ENCODE results near the gene P2RX4. TPM values are rescaled to one million over a fixed set of nuclear protein-coding genes. Genes with fewer than 3 reads are reported as not detected.

The P2RX4 gene
- total RNA-seq, 1 experiment from 2014 or later: 7.6 TPM

DNA sequence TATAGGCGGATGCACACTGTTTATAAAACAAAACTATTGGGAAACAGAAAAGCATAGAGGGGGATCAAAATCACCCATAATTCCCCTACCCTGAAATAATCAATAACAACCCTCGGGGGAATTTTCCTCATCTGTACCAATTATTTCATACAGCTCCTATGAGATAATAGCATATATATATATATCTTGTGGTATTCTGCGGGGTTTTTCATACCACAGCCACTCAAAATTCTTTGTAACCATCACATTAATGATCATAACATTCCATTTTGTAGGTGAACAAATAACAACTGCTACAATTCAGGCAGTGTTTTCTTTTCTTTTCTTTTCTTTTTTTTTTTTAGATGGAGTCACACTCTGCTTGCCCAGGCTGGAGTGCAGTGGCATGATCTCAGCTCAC lies 42.0 kb upstream of the P2RX4 start:
- Histone ChIP-seq H3K27ac (ENCODE audit: low read depth, low read length, poor library complexity, severe bottlenecking) (no peak overlapping the region), H3K4me3 (ENCODE audit: low read depth, low read length, poor library complexity, severe bottlenecking) (no peak overlapping the region), H3K36me3 (ENCODE audit: insufficient read depth, low read length, poor library complexity, severe bottlenecking) (no peaks in the 10 kb centered on the region), H3K4me1 (ENCODE audit: insufficient read depth, low read length, poor library complexity, severe bottlenecking) (no peaks in the 10 kb centered on the region), H3K9me3 (ENCODE audit: low read depth, low read length, poor library complexity, severe bottlenecking) (no peaks in the 10 kb centered on the region), H3K27me3 (replicated peaks; ENCODE audit: insufficient read depth, low read depth, low read length, poor library complexity) (no peaks in the 10 kb centered on the region)
- ChIA-PET CTCF (no interaction called here), POLR2A (ENCODE audit: low non-redundant PET) (no interaction called here)
- no peak for TF ChIP-seq EZH2 (IDR thresholded peaks at IDR 0.05; ENCODE audit: borderline replicate concordance, low read depth, low read length, poor library complexity, severe bottlenecking)
- TF ChIP-seq, protein P1, sequence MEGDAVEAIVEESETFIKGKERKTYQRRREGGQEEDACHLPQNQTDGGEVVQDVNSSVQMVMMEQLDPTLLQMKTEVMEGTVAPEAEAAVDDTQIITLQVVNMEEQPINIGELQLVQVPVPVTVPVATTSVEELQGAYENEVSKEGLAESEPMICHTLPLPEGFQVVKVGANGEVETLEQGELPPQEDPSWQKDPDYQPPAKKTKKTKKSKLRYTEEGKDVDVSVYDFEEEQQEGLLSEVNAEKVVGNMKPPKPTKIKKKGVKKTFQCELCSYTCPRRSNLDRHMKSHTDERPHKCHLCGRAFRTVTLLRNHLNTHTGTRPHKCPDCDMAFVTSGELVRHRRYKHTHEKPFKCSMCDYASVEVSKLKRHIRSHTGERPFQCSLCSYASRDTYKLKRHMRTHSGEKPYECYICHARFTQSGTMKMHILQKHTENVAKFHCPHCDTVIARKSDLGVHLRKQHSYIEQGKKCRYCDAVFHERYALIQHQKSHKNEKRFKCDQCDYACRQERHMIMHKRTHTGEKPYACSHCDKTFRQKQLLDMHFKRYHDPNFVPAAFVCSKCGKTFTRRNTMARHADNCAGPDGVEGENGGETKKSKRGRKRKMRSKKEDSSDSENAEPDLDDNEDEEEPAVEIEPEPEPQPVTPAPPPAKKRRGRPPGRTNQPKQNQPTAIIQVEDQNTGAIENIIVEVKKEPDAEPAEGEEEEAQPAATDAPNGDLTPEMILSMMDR (conservative IDR thresholded peaks at IDR 0.05; ENCODE audit: low read depth, low read length): no peak
- intact Hi-C loops (cut with micrococcal nuclease; ENCODE audit: unreplicated experiment): no loop called here
- no peak for DNase-seq (ENCODE audit: low spot score)
- no TSS peak for BruUV-seq (replicated peaks)

DNA sequence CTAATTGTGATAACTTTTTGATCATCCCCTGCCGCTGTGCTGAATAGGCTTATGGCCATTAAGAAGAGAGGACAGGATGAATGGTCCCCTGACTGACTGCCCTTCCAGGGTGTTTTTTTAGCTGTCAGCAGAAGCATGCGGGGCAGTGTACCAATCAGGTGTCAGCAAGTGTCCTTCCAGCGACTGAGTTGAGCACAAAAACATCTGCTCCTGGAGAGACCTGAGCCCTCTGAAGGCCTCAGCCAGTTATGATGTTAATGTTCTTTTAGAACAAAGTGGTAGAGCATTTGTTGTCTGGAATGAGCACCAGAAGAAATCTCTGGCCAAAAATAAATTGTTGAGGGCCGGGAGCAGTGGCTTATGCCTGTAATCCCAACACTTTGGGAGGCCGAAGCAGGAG lies 39.8 kb upstream of the P2RX4 start:
- TF ChIP-seq, protein P1 (conservative IDR thresholded peaks at IDR 0.05; ENCODE audit: low read depth, low read length): no peak
- no peak for TF ChIP-seq EZH2 (IDR thresholded peaks at IDR 0.05; ENCODE audit: borderline replicate concordance, low read depth, low read length, poor library complexity, severe bottlenecking)
- Histone ChIP-seq H3K9me3 (ENCODE audit: low read depth, low read length, poor library complexity, severe bottlenecking) (no peaks in the 10 kb centered on the region), H3K27me3 (replicated peaks; ENCODE audit: insufficient read depth, low read depth, low read length, poor library complexity) (no peaks in the 10 kb centered on the region), H3K36me3 (ENCODE audit: insufficient read depth, low read length, poor library complexity, severe bottlenecking) (no peaks in the 10 kb centered on the region), H3K4me1 (ENCODE audit: insufficient read depth, low read length, poor library complexity, severe bottlenecking) (no peaks in the 10 kb centered on the region), H3K4me3 (ENCODE audit: low read depth, low read length, poor library complexity, severe bottlenecking) (no peak overlapping the region), H3K27ac (ENCODE audit: low read depth, low read length, poor library complexity, severe bottlenecking) (no peak overlapping the region)
- ChIA-PET CTCF (no interaction called here), POLR2A (ENCODE audit: low non-redundant PET) (no interaction called here)
- intact Hi-C loops (cut with micrococcal nuclease; ENCODE audit: unreplicated experiment): no loop called here
- no TSS peak for BruUV-seq (replicated peaks)
- DNase-seq (ENCODE audit: low spot score): no peak

DNA sequence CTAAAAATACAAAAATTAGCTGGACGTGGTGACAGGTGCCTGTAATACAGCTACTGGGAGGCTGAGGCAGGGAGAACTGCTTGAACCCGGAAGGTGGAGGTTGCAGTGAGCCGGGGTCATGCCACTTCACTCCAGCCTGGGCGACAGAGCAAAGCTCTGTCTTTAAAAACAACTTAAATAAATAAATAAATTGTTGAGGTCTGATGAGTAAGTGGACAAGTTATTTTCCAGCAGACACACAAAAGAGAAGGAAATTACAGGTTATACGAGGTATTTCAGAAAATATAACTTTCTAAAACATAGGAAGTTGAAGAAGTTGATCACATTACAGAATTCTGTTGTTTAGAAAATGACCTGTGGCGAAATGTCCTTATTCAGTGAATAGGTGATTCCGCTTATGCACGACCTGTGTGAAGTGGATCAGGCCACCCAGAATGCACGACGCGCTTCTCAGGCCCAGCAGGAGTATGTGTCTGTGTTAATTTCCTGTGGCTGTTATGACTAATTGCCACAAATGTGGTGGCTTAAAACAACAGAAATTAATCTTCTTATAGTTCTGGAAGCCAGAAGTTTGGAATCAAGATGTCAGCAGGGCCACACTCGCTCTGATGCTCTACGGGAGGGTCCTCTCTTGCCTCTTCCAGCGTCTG lies 39.2 kb upstream of the P2RX4 start:
- TF ChIP-seq, protein P1 (conservative IDR thresholded peaks at IDR 0.05; ENCODE audit: low read depth, low read length): no peak
- no peak for TF ChIP-seq EZH2 (IDR thresholded peaks at IDR 0.05; ENCODE audit: borderline replicate concordance, low read depth, low read length, poor library complexity, severe bottlenecking)
- intact Hi-C loops (cut with micrococcal nuclease; ENCODE audit: unreplicated experiment): no loop called here
- Histone ChIP-seq H3K4me1 (ENCODE audit: insufficient read depth, low read length, poor library complexity, severe bottlenecking) (no peaks in the 10 kb centered on the region), H3K9me3 (ENCODE audit: low read depth, low read length, poor library complexity, severe bottlenecking) (no peaks in the 10 kb centered on the region), H3K36me3 (ENCODE audit: insufficient read depth, low read length, poor library complexity, severe bottlenecking) (no peaks in the 10 kb centered on the region), H3K27ac (ENCODE audit: low read depth, low read length, poor library complexity, severe bottlenecking) (no peak overlapping the region), H3K27me3 (replicated peaks; ENCODE audit: insufficient read depth, low read depth, low read length, poor library complexity) (no peaks in the 10 kb centered on the region), H3K4me3 (ENCODE audit: low read depth, low read length, poor library complexity, severe bottlenecking) (no peak overlapping the region)
- no peak for DNase-seq (ENCODE audit: low spot score)
- BruUV-seq (replicated peaks): no TSS peak
- CTCF ChIA-PET: no interaction called here
- POLR2A ChIA-PET (ENCODE audit: low non-redundant PET): no interaction called here

Data from A673 (cell line).